HepG2 (cell line): Measurements from ENCODE around the gene RAB34. TPM values are rescaled to one million over a fixed set of nuclear protein-coding genes. Genes with fewer than 3 reads are reported as not detected.

ENCODE experiments used
- EZH2 ChIP-seq: conservative IDR thresholded peaks from 2 replicates; pipeline ENCODE4 v1.6.1; 2012; ENCODE audit warnings: mild to moderate bottlenecking, low read depth, low read length, moderate library complexity
- NFKB2 ChIP-seq: sonication (generic); formaldehyde crosslinking; IDR thresholded peaks from 2 replicates; pipeline ENCODE4 v1.4.0; 2020; ENCODE audit warnings: missing genetic modification reagents, borderline replicate concordance
- PRMT3 ChIP-seq: sonication (generic); formaldehyde crosslinking; IDR thresholded peaks from 2 replicates; pipeline ENCODE4 v1.8.1; 2022; ENCODE audit warnings: low read depth, mild to moderate bottlenecking, moderate library complexity, missing genetic modification reagents, borderline replicate concordance
- ZKSCAN5 ChIP-seq: sonication (generic); formaldehyde crosslinking; IDR thresholded peaks from 2 replicates; pipeline ENCODE4 v1.5.1; 2020; ENCODE audit warnings: mild to moderate bottlenecking, missing genetic modification reagents
- ZMAT3 ChIP-seq: sonication (generic); formaldehyde crosslinking; conservative IDR thresholded peaks from 2 replicates; pipeline ENCODE4 v1.7.0; 2021; ENCODE audit warnings: missing genetic modification reagents
- ZNF121 ChIP-seq: sonication (generic); formaldehyde crosslinking; IDR thresholded peaks from 2 replicates; pipeline ENCODE4 v1.5.0; 2020; ENCODE audit warnings: mild to moderate bottlenecking, missing genetic modification reagents
- ZNF280D ChIP-seq: sonication (generic); formaldehyde crosslinking; IDR thresholded peaks from 2 replicates; pipeline ENCODE4 v1.5.1; 2020; ENCODE audit warnings: mild to moderate bottlenecking, missing genetic modification reagents
- ZNF337 ChIP-seq: sonication (generic); formaldehyde crosslinking; IDR thresholded peaks from 2 replicates; pipeline ENCODE4 v1.5.1; 2020; ENCODE audit warnings: missing genetic modification reagents, low read depth, mild to moderate bottlenecking, borderline replicate concordance
- ZNF766 ChIP-seq: sonication (generic); formaldehyde crosslinking; IDR thresholded peaks from 2 replicates; pipeline ENCODE4 v1.5.0; 2020; ENCODE audit warnings: missing genetic modification reagents, borderline replicate concordance
- ZXDC ChIP-seq: sonication (generic); formaldehyde crosslinking; IDR thresholded peaks from 2 replicates; pipeline ENCODE4 v1.5.0; 2020; ENCODE audit warnings: mild to moderate bottlenecking, missing genetic modification reagents
- polyA plus RNA-seq, 8 experiments: library from polyadenylated mRNA; depleted of rRNA in 3 of 8; stranded (reverse) in 7 of 8; unstranded in 1 of 8; fragments of >200 nt; fragmentation: Illumina TruSeq in 4 of 8; extraction: Trizol in 4 of 8; gene quantifications; 2 replicates each; pipeline versions ENCODE4 v1.2.1 to v1.2.3, GENCODE V29; 2011 to 2016; ENCODE audit warnings: low read depth in 4 of 8, missing spikeins in 1 of 8, mixed read lengths in 1 of 8; ENCODE audit not compliant: insufficient read depth in 1 of 8
- total RNA-seq, 5 experiments: library from RNA; depleted of rRNA; stranded (reverse); fragments of >200 nt; fragmentation: Illumina TruSeq; extraction: Trizol; gene quantifications; 2 replicates each; pipeline ENCODE4 v1.2.3, GENCODE V29; 2016; ENCODE audit warnings: low read depth in 1 of 5
- TF ChIP-seq, protein P1 (sequence below): sonication (generic); formaldehyde crosslinking; IDR thresholded peaks from 2 replicates; pipeline ENCODE4 v1.4.0; 2020; ENCODE audit warnings: mild to moderate bottlenecking, missing genetic modification reagents
- TF ChIP-seq, protein P2 (sequence below): sonication (generic); formaldehyde crosslinking; IDR thresholded peaks from 2 replicates; pipeline ENCODE4 v1.9.0; 2021; ENCODE audit warnings: missing genetic modification reagents, borderline replicate concordance
- TF ChIP-seq, protein P3 (sequence below): sonication (generic); formaldehyde crosslinking; conservative IDR thresholded peaks from 2 replicates; pipeline ENCODE4 v1.8.0; 2022; ENCODE audit warnings: low read depth, missing genetic modification reagents
- TF ChIP-seq, protein P4 (sequence below): sonication (generic); formaldehyde crosslinking; IDR thresholded peaks from 2 replicates; pipeline ENCODE4 v1.4.0; 2020; ENCODE audit warnings: missing genetic modification reagents
- TF ChIP-seq, protein P5 (sequence below): sonication (generic); formaldehyde crosslinking; IDR thresholded peaks from 2 replicates; pipeline ENCODE4 v1.8.1; 2023; ENCODE audit warnings: mild to moderate bottlenecking, missing genetic modification reagents

Gene RAB34
- total and polyA plus RNA-seq, 2 of the 13 experiments (the other 11 are each of a cell fraction or from before 2014, with no cell fraction given): 0.49 TPM; not detected in 1

GRCh38 chr17:28725660-28726225 is 8.1 kb upstream of the RAB34 start (continued):
- TF ChIP-seq ZNF280D: no peak
- TF ChIP-seq ZNF766 (CRISPR knock-in tag): peak; percentile 72; the same call in 1 of the 2 replicates
- no peak for TF ChIP-seq EZH2
- TF ChIP-seq, protein P1, sequence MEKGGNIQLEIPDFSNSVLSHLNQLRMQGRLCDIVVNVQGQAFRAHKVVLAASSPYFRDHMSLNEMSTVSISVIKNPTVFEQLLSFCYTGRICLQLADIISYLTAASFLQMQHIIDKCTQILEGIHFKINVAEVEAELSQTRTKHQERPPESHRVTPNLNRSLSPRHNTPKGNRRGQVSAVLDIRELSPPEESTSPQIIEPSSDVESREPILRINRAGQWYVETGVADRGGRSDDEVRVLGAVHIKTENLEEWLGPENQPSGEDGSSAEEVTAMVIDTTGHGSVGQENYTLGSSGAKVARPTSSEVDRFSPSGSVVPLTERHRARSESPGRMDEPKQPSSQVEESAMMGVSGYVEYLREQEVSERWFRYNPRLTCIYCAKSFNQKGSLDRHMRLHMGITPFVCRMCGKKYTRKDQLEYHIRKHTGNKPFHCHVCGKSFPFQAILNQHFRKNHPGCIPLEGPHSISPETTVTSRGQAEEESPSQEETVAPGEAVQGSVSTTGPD (CRISPR knock-in tag): no peak
- no peak for TF ChIP-seq ZNF121
- TF ChIP-seq ZMAT3 (CRISPR knock-in tag): peak; percentile 79; the same call in 1 of the 2 replicates
- peak; percentile 66; the same call in 1 of the 2 replicates for TF ChIP-seq NFKB2 (CRISPR knock-in tag)
- TF ChIP-seq, protein P2, sequence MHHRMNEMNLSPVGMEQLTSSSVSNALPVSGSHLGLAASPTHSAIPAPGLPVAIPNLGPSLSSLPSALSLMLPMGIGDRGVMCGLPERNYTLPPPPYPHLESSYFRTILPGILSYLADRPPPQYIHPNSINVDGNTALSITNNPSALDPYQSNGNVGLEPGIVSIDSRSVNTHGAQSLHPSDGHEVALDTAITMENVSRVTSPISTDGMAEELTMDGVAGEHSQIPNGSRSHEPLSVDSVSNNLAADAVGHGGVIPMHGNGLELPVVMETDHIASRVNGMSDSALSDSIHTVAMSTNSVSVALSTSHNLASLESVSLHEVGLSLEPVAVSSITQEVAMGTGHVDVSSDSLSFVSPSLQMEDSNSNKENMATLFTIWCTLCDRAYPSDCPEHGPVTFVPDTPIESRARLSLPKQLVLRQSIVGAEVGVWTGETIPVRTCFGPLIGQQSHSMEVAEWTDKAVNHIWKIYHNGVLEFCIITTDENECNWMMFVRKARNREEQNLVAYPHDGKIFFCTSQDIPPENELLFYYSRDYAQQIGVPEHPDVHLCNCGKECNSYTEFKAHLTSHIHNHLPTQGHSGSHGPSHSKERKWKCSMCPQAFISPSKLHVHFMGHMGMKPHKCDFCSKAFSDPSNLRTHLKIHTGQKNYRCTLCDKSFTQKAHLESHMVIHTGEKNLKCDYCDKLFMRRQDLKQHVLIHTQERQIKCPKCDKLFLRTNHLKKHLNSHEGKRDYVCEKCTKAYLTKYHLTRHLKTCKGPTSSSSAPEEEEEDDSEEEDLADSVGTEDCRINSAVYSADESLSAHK (CRISPR knock-in tag): no peak
- TF ChIP-seq, protein P3, sequence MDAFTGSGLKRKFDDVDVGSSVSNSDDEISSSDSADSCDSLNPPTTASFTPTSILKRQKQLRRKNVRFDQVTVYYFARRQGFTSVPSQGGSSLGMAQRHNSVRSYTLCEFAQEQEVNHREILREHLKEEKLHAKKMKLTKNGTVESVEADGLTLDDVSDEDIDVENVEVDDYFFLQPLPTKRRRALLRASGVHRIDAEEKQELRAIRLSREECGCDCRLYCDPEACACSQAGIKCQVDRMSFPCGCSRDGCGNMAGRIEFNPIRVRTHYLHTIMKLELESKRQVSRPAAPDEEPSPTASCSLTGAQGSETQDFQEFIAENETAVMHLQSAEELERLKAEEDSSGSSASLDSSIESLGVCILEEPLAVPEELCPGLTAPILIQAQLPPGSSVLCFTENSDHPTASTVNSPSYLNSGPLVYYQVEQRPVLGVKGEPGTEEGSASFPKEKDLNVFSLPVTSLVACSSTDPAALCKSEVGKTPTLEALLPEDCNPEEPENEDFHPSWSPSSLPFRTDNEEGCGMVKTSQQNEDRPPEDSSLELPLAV (CRISPR knock-in tag): no peak
- TF ChIP-seq, protein P4, sequence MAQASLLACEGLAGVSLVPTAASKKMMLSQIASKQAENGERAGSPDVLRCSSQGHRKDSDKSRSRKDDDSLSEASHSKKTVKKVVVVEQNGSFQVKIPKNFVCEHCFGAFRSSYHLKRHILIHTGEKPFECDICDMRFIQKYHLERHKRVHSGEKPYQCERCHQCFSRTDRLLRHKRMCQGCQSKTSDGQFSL: peak; percentile 73; the same call in 1 of the 2 replicates
- TF ChIP-seq ZXDC (CRISPR knock-in tag): peak; percentile 88
- TF ChIP-seq, protein P5, sequence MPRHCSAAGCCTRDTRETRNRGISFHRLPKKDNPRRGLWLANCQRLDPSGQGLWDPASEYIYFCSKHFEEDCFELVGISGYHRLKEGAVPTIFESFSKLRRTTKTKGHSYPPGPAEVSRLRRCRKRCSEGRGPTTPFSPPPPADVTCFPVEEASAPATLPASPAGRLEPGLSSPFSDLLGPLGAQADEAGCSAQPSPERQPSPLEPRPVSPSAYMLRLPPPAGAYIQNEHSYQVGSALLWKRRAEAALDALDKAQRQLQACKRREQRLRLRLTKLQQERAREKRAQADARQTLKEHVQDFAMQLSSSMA (CRISPR knock-in tag): peak; percentile 79; the same call in 1 of the 2 replicates
- TF ChIP-seq PRMT3 (CRISPR knock-in tag): no peak
- no peak for TF ChIP-seq ZKSCAN5 (CRISPR knock-in tag)
- TF ChIP-seq ZNF337 (CRISPR knock-in tag): no peak; the same call in 1 of the 2 replicates
